K562 (cell line): ENCODE data around the gene USP17L13. TPM values are rescaled to one million over a fixed set of nuclear protein-coding genes. Genes with fewer than 3 reads are reported as not detected.
"Not testable (repeated sequence)": the region's sequence is repeated elsewhere in the genome, so short reads cannot be mapped to it uniquely, and the experiment has no call there.

ENCODE experiments used
- ATAC-seq: fragments of 200-7000 bp; cut with Tn5 transposase; 3 replicates; pipeline ENCODE4 v1.9.1; 2020; ENCODE audit warnings: moderate library complexity
- BruUV-seq: library from RNA; stranded (reverse); fragments of 400-500 nt; replicated peaks from 2 replicates; lab custom pipeline; 2021; lab: Mats Ljungman, UMichigan
- CTCF ChIA-PET: fragments of 300-600 bp; formaldehyde crosslinking; extraction: SDS; loops from one replicate; lab custom pipeline; 2021; ENCODE audit warnings: low intra/inter-chr PET ratio; lab: Yijun Ruan, JAX
- POLR2A ChIA-PET: fragments of 300-600, 350-650 bp; sonication (Branson Sonifier 250); formaldehyde crosslinking; extraction: SDS; loops from one replicate; lab custom pipeline; 2021; ENCODE audit warnings: antibody characterized with exemption, inconsistent platforms; lab: Yijun Ruan, JAX
- DNase-seq, 4 experiments: peaks; one replicate each; pipeline versions ENCODE4 v3.0.0 to v3.0.0-alpha.2; 2011 to 2018; ENCODE audit warnings: low spot score in 3 of 4, mixed read lengths in 3 of 4; ENCODE audit errors: extremely low read depth in 1 of 4
- FAIRE-seq: peaks from 2 replicates; lab custom pipeline; 2011; peaks lifted over from hg19 to GRCh38; lab: Jason Lieb, UNC
- H2AFZ ChIP-seq: 2 replicates; pipeline ENCODE4 v1.6.0; 2011; ENCODE audit warnings: low read depth, low read length, control low read depth, inconsistent platforms
- H3K27ac ChIP-seq: fragments of 200-600 bp; 3 replicates; pipeline ENCODE4 v1.8.0; 2011; ENCODE audit warnings: low read depth, mild to moderate bottlenecking, control low read depth, inconsistent platforms, low read length, moderate library complexity, mixed read lengths; ENCODE audit errors: extremely low read depth
- H3K27me3 ChIP-seq, 2 experiments: fragments of 300-600 bp in 1 of 2; 2 replicates in 1 of 2; 3 replicates in 1 of 2; pipeline versions ENCODE4 v1.6.0 to v1.8.0; 2011; ENCODE audit warnings: inconsistent platforms in 2 of 2, low read length in 2 of 2, mild to moderate bottlenecking in 1 of 2, mixed read lengths in 1 of 2, moderate library complexity in 1 of 2; ENCODE audit not compliant: control insufficient read depth in 2 of 2, insufficient read depth in 2 of 2
- H3K36me3 ChIP-seq: fragments of 300-600 bp; 3 replicates; pipeline ENCODE4 v1.8.0; 2011; ENCODE audit warnings: mild to moderate bottlenecking, low read length, inconsistent platforms; ENCODE audit not compliant: control insufficient read depth, insufficient read depth
- H3K4me1 ChIP-seq, 2 experiments: fragments of 200-600 bp in 1 of 2; replicated peaks in 1 of 2; 2 replicates in 1 of 2; 3 replicates in 1 of 2; pipeline versions ENCODE4 v1.5.1 to v1.8.0; 2011; ENCODE audit warnings: inconsistent platforms in 2 of 2, low read length in 2 of 2, mild to moderate bottlenecking in 1 of 2, mixed read lengths in 1 of 2, moderate library complexity in 1 of 2; ENCODE audit not compliant: control insufficient read depth in 2 of 2, insufficient read depth in 2 of 2
- H3K4me2 ChIP-seq: 2 replicates; pipeline ENCODE4 v1.6.1; 2011; ENCODE audit warnings: low read length, control low read depth, inconsistent platforms, mixed read lengths; ENCODE audit not compliant: insufficient read depth
- H3K4me3 ChIP-seq: fragments of 200-600 bp; sonication (generic), shearing (Covaris generic); 2 replicates; pipeline ENCODE4 v1.5.1; 2016; ENCODE audit warnings: control low read depth, inconsistent platforms
- H3K79me2 ChIP-seq: fragments of 200-600 bp; 3 replicates; pipeline ENCODE4 v1.8.0; 2011; ENCODE audit warnings: low read length, inconsistent platforms; ENCODE audit not compliant: control insufficient read depth, insufficient read depth
- H3K9ac ChIP-seq, 2 experiments: 2 replicates each; pipeline versions ENCODE4 v1.6.0 to v1.6.1; 2011; ENCODE audit warnings: low read depth in 2 of 2, low read length in 2 of 2, control low read depth in 1 of 2, inconsistent platforms in 1 of 2, mild to moderate bottlenecking in 1 of 2, mixed read lengths in 1 of 2; ENCODE audit not compliant: insufficient read depth in 1 of 2
- H3K9me1 ChIP-seq: one replicate; pipeline ENCODE4 v1.6.0; 2011; ENCODE audit warnings: inconsistent platforms, mild to moderate bottlenecking, low read length, moderate library complexity; ENCODE audit not compliant: control insufficient read depth, insufficient read depth
- H3K9me3 ChIP-seq: replicated peaks from 2 replicates; pipeline ENCODE4 v1.5.1; 2011; ENCODE audit warnings: low read depth, low read length, inconsistent platforms; ENCODE audit not compliant: control insufficient read depth, insufficient read depth
- H4K20me1 ChIP-seq: replicated peaks from 2 replicates; pipeline ENCODE4 v1.6.1; 2011; ENCODE audit warnings: low read length, inconsistent platforms, mixed read lengths; ENCODE audit not compliant: control insufficient read depth, insufficient read depth
- WGBS: fragments of 100-300 bp; shearing (Covaris generic); methylation state at CpG from one replicate; pipeline ENCODE4 v1.1.6; 2016; ENCODE audit warnings: low coverage, mixed read lengths; ENCODE audit not compliant: insufficient coverage; ENCODE audit errors: missing lambda C conversion rate; 5-methylcytosine and 5-hydroxymethylcytosine counted together
- in situ Hi-C: fragments of 300-500 bp; cut with MboI; formaldehyde crosslinking; loops from 4 replicates; pipeline ENCODE4 v1.15.0; 2018; ENCODE audit warnings: inconsistent platforms, mixed read lengths
- intact Hi-C: fragments of 100-400 bp; cut with micrococcal nuclease; formaldehyde crosslinking; loops from 2 replicates; pipeline ENCODE4 v1.14.2; 2022
- polyA plus RNA-seq, 8 experiments: library from polyadenylated mRNA; depleted of rRNA in 4 of 8; stranded (reverse) in 5 of 8; unstranded in 3 of 8; fragments of >200 nt; fragmentation: Nextera tagmentation in 2 of 8; fragmentation: Illumina TruSeq in 1 of 8; extraction: Ambion mirVana in 2 of 8; extraction: Trizol in 1 of 8; gene quantifications; 2 replicates each; pipeline versions ENCODE4 v1.2.1 to v1.2.3, GENCODE V29; 2011 to 2014; ENCODE audit warnings: inconsistent platforms in 1 of 8, missing spikeins in 1 of 8
- total RNA-seq, 7 experiments: library from RNA; depleted of rRNA in 6 of 7; stranded (reverse); fragments of >200 nt in 6 of 7; fragmentation: Illumina TruSeq in 2 of 7; extraction: Trizol in 2 of 7; gene quantifications; 2 replicates each; pipeline versions ENCODE4 v1.2.1 to v1.2.3, GENCODE V29; 2011 to 2021; ENCODE audit warnings: low replicate concordance in 1 of 7

The USP17L13 gene
- total and polyA plus RNA-seq, 9 of the 15 experiments (the other 6 are each of a cell fraction or from before 2014, with no cell fraction given), result not detected

- H3K4me3 ChIP-seq, H3K27me3 ChIP-seq, H3K4me2 ChIP-seq, H3K36me3 ChIP-seq, H3K4me1 ChIP-seq, DNase-seq, H3K9ac ChIP-seq, H3K27ac ChIP-seq, ATAC-seq, H3K79me2 ChIP-seq, H2AFZ ChIP-seq, BruUV-seq, in situ Hi-C loops, H3K9me1 ChIP-seq, intact Hi-C loops, FAIRE-seq, H3K9me3 ChIP-seq, POLR2A ChIA-PET, H4K20me1 ChIP-seq, CTCF ChIA-PET: not testable (repeated sequence)
- WGBS, result 0% methylated on average over 3 of the region's 12 CpGs
These were observed 13.8 kb downstream of the USP17L13 start for GRCh38 chr4:9238461-9238860.

DNA sequence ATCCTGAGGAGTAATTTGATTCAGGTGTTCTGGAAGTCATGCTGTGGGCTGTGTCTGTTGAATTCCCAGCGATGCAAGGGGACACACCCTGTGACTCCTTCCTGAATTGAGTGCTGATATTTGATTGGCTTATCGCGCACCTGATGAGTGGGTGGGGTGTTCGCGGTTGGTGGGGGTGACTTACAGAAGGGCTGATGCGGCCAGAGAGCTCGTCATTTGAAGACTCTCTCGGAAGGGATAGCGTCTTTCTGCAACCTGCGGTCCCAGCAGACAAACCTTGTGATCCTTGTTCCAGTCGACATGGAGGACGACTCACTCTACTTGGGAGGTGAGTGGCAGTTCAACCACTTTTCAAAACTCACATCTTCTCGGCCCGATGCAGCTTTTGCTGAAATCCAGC, 18.9 kb downstream of the USP17L13 start, which contains the start of gene USP17L17:
Gene USP17L17, plus strand, starts transcription at position 301 of the 400 bp plus-strand sequence. Its CDS starts 0 bp downstream, at position 301.
- H3K4me2 ChIP-seq, DNase-seq, H3K79me2 ChIP-seq, CTCF ChIA-PET, H3K36me3 ChIP-seq, POLR2A ChIA-PET, H3K9me3 ChIP-seq, H3K4me3 ChIP-seq, H3K9ac ChIP-seq, ATAC-seq, BruUV-seq, H2AFZ ChIP-seq, FAIRE-seq, H3K27ac ChIP-seq, intact Hi-C loops, H3K9me1 ChIP-seq, H3K4me1 ChIP-seq, H4K20me1 ChIP-seq, H3K27me3 ChIP-seq: not testable (repeated sequence)
- WGBS, result 3% methylated on average over 5 of the region's 14 CpGs
- in situ Hi-C loops, result loop anchor here (10.0 kb wide), 1 partner anchor 131 kb away; no protein-coding TSS in a partner anchor

DNA sequence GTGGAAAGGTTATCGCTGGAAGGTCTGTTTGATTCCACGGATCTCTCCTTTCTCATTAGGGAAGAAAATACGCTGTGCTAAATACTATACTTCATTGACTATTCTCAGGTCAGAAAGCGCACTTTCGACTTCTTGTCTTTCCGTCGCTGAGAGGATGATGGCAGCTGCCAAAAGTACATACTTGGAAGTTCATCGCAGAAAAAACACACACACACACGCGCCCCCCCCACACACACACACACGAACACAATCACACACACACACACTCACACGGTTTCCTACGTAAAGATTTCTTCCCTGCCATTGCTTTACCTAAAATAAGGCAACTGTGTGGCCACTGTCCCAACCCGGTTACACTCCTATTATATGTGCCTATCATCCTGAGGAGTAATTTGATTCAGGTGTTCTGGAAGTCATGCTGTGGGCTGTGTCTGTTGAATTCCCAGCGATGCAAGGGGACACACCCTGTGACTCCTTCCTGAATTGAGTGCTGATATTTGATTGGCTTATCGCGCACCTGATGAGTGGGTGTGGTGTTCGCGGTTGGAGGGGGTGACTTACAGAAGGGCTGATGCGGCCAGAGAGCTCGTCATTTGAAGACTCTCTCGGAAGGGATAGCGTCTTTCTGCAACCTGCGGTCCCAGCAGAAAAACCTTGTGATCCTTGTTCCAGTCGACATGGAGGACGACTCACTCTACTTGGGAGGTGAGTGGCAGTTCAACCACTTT, 23.4 kb downstream of the USP17L13 start, which contains the start of gene USP17L18:
Gene USP17L18, plus strand, starts transcription at position 678 of the 728 bp plus-strand sequence. Its CDS starts 0 bp downstream, at position 678.
- POLR2A ChIA-PET, H3K27me3 ChIP-seq, H3K9me1 ChIP-seq, H3K9me3 ChIP-seq, intact Hi-C loops, H3K4me1 ChIP-seq, ATAC-seq, H3K79me2 ChIP-seq, H3K4me2 ChIP-seq, CTCF ChIA-PET, H3K9ac ChIP-seq, H3K4me3 ChIP-seq, H4K20me1 ChIP-seq, BruUV-seq, H3K36me3 ChIP-seq, H3K27ac ChIP-seq, DNase-seq, H2AFZ ChIP-seq: not testable (repeated sequence)
- in situ Hi-C loops, result loop anchor here (10.0 kb wide), 1 partner anchor 127 kb away; no protein-coding TSS in a partner anchor
- FAIRE-seq, result peak; percentile 46
- WGBS, result 2% methylated on average over 11 of the region's 26 CpGs
